Right renal pelvis (tissue), 4 donors: ENCODE data around the gene TOM1L1. TPM values are rescaled to one million over a fixed set of nuclear protein-coding genes. Genes with fewer than 3 reads are reported as not detected.
A peak's percentile ranks its signal among the peaks of the same experiment; 100 is the strongest.

Source experiments
- DNase-seq, 4 donors: peaks; one replicate each; pipeline ENCODE4 v3.0.0-alpha.2; 2013; ENCODE audit warnings: low read depth in 4 of 4, low spot score in 3 of 4, missing footprints in 1 of 4
- polyA plus RNA-seq, 4 donors: library from polyadenylated mRNA; unstranded; fragments of 120-200 nt; gene quantifications; one replicate each; pipeline ENCODE4 v1.2.1, GENCODE V29; 2013; ENCODE audit not compliant: insufficient read length in 4 of 4

Gene TOM1L1
- polyA plus RNA-seq, 4 donors: 87.6 to 109 (median 102) TPM

GRCh38 chr17:54985476-54985875, 84.8 kb downstream of the TOM1L1 start:
- no peak for DNase-seq

DNA sequence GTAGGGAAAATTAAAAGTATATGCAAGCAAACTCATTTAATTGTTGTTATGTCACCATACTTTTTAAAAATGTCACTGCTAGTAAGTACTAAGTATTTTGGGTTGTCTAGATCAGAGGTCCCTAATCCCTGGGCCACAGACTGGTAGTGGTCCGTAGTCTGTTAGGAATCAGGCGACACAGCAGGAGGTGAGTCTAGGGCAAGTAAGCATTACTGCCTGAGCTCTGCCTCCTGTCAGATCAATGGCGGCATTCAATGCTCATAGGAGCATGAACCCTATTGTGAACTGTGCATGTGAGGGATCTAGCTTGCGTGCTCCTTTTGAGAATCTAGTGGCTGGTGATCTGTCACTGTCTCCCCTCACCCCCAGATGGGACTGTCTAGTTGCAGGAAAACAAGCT, 89.5 kb downstream of the TOM1L1 start:
- no peak for DNase-seq

- DNase-seq: no peak
Observed at GRCh38 chr17:54991567-54991966, 90.9 kb downstream of the TOM1L1 start.

- peak; percentile 33 to 38 (median 36) for DNase-seq
Observed at GRCh38 chr17:54992797-54993639, 92.4 kb downstream of the TOM1L1 start.

DNA sequence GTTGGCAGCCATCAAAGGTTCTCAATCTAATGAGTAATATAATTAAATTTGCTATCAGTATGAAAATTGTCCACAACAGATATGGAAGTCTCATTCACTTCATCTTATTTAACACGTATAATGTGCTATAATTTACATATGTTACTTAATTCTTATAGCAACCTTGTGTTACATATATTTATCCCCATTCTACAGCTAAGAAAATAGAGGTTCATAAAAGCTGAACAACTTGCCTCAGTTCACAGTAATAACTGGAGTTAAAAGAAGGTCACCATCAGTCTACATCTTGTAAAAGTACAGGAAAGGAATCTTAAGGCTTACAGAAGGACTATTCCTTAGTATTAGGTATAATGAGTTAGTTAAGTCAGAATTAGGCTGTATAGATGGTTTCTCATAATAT, 95.8 kb downstream of the TOM1L1 start:
- DNase-seq: no peak

- DNase-seq: no peak
Observed at GRCh38 chr17:55002458-55002857, 101.8 kb downstream of the TOM1L1 start.

DNA sequence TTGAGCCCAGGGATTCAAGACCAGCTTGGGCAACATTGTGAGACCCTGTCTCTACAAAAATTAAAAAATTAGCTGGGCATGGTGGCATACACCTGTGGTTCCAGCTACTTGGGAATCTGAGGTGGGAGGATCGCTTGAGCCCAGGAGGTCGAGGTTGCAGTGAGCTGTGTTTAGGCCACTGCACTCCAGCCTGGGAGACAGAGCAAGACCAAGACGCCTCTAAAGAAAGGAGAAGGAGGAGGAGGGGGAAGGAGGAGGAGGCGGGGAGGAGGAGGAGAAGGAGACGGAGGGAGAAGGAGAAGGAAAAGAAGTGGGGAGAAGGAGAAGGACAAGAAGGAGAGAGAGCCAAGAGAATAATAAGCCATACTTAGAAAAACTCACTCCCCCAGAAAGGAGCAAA, 103.8 kb downstream of the TOM1L1 start:
- DNase-seq: no peak

DNA sequence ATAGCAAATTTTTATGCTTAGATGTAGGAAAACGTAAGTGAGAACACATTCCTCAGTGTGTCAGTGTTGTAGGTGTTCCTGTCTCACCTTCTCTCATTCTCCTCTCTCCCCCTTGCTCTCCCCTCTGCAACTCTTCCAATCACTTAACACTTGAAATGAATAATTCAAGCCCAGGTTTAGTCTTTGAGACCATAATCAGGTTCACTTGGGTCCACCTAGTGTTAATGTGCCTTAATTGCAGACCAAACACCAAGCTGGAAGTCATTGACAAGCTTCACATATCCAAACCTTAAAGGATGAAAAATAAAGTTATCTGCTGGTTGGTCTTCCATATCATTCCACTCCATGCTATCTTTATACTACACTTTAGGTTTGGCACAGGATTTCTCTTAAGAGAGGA, 104.9 kb downstream of the TOM1L1 start:
- no peak for DNase-seq

Other genes starting within 250 kb of the TOM1L1 start
- 100 to 1,000 TPM in 1 of 4 donors, 10 to 100 TPM in 3; 86.4 to 101 (median 95.6) TPM for gene COX11, start 67.8 kb downstream of the TOM1L1 start, polyA plus RNA-seq
- 10 to 100 TPM; 15.5 to 20.1 (median 19.0) TPM for gene STXBP4, start 67.9 kb downstream of the TOM1L1 start, polyA plus RNA-seq